Nucleus accumbens (tissue), 56 donors: ENCODE measurements around the gene FKBP10.
"Not testable (repeated sequence)": the region's sequence is repeated elsewhere in the genome, so short reads cannot be mapped to it uniquely, and the experiment has no call there.

ENCODE experiments used
- DNase-seq, 56 donors: peaks; one replicate each; lab custom pipeline; 2025; lab: John Stamatoyannopoulos, UW

FKBP10 gene

DNA sequence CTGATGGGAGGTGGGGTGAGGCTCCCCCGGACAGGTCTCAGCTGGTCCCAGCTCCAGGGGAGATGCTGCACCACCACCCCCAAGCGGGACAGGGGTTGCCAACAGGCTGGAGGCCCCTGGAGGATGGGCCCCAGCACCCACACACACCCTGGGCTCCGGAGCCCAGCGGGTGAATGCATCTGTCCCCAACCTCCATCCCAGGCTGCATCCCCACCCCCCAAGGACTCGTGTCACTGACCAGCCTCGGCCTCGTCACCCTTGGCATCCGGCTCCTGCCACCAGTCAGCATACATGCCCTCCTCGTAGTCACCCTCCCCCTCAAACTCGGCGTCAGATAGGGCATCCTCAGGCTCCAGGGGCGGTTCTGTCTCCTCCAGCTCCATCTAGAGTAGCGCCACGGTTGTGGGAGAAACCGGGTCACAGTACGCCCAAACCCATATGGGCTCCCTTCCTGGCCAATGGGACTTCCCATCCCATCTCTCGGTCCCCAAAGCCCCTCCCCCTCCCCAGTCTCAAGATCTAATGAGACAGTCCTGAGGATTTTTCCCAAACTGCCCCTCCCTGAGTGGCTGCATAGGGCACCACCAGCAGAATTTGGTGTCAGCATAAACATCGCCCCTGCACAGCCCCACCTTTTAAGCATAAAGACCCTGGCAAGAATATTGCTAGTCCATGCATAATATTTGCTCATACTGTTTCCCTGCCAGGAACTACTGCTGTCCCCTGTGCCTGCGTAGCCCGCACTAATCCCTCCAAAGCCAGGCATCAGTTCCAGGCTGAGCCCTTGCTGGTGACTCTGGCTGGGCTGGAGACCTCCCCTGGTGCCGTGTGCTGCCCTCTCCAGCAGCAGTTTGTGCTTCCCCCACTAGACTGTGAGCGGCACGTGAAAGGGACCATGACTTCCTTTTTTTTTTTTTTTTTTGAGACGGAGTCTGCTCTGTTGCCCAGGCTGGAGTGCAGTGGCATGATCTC, 9.5 kb upstream of the FKBP10 start:
- DNase-seq: no peak

- no peak for DNase-seq
Observed at GRCh38 chr17:41806685-41807445, 5.9 kb upstream of the FKBP10 start.

DNA sequence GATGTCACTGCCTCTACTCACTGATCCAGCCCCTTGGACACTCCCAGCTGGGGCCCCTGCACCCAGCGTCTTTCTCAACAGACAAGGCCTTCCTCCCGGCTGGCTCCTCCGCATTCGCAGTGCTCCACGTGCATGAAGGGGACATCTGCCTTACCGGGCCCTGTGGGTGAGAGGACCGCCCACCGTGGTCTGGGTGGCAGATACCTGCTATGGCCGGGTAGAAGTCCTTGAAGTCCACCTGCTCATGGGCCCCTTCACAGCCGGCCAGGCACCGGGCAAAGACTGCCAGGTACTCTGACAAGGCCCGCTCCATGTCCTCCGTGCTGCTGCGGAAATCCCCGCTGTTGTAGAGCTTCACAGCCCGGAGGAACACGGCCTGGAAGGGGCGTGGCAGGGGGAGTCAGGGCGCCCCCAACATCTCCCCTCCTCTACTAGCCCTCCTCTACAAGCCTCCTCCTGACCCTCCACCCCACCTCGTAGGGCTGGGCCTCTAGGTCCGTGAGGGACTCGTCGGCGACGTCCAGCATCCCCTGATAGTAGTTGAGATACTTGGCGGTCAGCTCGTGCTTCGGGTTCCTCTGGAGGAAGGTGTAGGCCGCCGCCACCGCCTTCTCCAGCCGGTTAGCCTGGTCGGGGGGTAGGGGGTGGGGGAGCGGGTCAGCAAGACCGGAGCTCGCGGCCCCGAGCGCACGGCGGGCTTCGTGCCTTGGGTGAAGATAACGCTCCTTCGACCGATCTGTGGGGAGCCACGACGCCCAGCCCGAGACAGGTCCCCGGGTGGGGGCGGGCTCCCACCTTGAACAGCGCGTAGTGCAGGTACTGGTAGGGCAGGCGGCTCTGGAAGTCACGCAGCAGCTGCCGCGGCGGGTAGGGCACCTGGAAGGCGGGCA, 1.9 kb upstream of the FKBP10 start:
- DNase-seq: peak in 7 of 56 donors; percentile 25 to 63 (median 43)

- peak in 51 of 56 donors; percentile 28 to 83 (median 63) for DNase-seq
Observed at GRCh38 chr17:41811549-41812380, 1.0 kb upstream of the FKBP10 start, which contains the start of gene P3H4. P3H4 (minus strand) TSS chr17:41811949; CDS start chr17:41811915, 34 bp downstream.

DNA sequence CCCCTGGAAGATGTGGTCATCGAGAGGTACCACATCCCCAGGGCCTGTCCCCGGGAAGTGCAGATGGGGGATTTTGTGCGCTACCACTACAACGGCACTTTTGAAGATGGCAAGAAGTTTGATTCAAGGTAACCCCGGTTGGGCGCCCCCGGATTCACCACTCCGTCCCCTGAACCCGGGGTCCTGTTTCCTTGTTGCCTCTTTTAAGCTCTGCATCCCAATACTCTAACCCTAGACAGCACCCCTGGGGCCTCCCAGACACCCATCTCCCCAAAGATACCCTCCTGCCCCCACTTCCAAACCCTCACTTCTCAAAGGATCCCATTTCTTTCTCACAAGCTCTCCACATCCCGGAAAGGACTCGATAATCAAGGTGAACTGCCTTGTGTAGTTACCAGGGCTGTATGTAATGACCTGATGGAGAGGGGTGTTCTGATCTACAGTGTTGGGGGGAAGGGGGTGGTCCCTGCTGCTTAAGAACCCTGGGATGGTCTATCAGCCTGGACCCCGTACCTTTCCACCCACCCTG, 412 bp downstream of the FKBP10 start:
- DNase-seq: no peak

- DNase-seq: no peak
Observed at GRCh38 chr17:41813699-41814124, 908 bp downstream of the FKBP10 start.

- no peak for DNase-seq
Observed at GRCh38 chr17:41814195-41814594, 1.4 kb downstream of the FKBP10 start.

GRCh38 chr17:41816637-41817320, 4.0 kb downstream of the FKBP10 start:
- no peak for DNase-seq

GRCh38 chr17:41818024-41818423, 5.2 kb downstream of the FKBP10 start:
- DNase-seq: no peak

GRCh38 chr17:41821776-41822175, 9.0 kb downstream of the FKBP10 start:
- DNase-seq: no peak

GRCh38 chr17:41822216-41823140, 9.7 kb downstream of the FKBP10 start:
- no peak for DNase-seq

GRCh38 chr17:41823141-41823524, 10.3 kb downstream of the FKBP10 start:
- no peak for DNase-seq

GRCh38 chr17:41823580-41823979, 10.8 kb downstream of the FKBP10 start:
- no peak for DNase-seq

DNA sequence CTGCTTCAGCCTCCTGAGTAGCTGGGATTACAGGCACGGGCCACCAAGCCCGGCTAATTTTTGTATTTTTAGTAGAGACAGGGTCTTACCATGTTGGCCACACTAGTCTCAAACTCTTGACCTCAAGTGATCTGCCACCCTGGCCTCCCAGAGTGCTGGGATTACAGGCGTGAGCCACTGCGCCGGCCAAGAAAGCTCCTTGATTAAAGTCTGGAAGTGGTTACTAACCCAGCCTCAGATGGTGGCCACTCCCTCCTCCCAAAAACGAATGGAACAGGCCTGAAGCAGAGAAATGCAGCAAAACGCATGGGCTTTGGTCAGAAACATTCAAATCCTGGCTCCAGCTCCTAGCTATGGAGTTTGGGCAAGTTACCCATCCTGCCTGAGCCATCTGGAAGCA, 11.3 kb downstream of the FKBP10 start:
- DNase-seq: no peak

- DNase-seq: no peak
Observed at GRCh38 chr17:41825175-41825845, 12.5 kb downstream of the FKBP10 start.

DNA sequence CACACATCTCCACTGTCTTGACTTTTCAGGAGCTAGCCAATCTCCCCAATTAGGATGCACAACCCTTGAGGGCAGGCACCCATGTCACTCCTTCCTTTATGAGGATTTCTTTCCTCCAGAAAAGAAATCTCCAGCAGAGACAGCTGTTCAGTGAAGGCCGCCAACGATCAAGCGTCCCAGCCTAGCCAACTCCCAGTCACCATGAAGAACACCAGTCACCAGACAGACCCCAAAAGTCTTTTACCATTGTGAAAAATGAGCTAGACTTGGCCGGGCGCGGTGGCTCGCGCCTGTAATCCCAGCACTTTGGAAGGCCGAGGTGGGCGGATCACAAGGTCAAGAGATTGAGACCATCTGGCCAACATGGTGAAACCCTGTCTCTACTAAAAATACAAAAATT, 17.2 kb downstream of the FKBP10 start:
- not testable (repeated sequence) for DNase-seq
